Thyroid gland (tissue), 4 donors: ENCODE data around the gene SFXN4.

Source experiments
- POLR2A ChIP-seq, 2 donors: fragments of 450-650 bp; IDR thresholded peaks; one replicate each; pipeline ENCODE4 v1.6.1; 2017; ENCODE audit warnings: antibody characterized with exemption in 2 of 2, mild to moderate bottlenecking in 2 of 2, moderate library complexity in 1 of 2
- TF ChIP-seq, protein P1 (sequence below), 6 experiments: fragments of 200-600 bp in 3 of 6; fragments of 450-650 bp in 3 of 6; sonication (generic) in 3 of 6; IDR thresholded peaks; one replicate each; pipeline ENCODE4 v1.5.1; 2016 to 2019; ENCODE audit warnings: antibody characterized with exemption in 6 of 6, mild to moderate bottlenecking in 2 of 6, inconsistent platforms in 1 of 6, moderate library complexity in 1 of 6

DNA sequence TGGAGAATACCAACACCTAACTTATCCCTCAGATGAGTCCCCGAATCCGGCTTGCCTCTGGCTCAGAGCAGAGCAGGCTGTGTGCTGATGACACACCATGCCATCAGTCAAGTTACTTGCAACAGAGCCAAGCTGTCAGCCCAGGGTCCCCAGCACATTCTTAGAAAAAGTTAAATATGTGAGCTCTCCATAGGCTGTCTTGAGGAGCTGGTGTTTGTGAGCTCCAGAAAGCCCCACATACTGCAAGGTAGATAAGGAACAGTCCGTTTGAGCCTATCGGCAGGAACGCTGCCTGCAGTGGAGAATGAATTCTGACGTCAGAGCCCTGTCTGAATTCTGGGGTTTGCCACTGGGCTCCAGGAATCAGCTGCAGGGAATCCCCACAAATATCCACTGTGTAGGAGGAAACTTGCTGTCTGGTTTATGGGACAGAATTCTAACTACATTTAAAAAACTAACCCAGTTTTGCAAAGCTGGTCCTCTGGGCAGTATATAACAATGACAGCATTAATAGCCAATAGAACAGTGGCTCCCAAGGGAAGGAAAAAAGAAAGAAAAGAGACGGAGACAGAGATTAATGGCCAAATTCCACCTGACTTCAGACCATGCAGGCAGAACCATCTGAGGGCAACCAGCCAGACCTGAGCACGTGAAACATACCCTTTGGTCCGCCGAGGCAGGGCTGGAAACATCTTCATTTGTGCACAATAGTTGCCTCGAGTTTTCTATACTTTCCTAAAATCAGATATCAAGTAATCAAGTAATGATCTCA, 3.6 kb downstream of the SFXN4 start:
- TF ChIP-seq, protein P1, sequence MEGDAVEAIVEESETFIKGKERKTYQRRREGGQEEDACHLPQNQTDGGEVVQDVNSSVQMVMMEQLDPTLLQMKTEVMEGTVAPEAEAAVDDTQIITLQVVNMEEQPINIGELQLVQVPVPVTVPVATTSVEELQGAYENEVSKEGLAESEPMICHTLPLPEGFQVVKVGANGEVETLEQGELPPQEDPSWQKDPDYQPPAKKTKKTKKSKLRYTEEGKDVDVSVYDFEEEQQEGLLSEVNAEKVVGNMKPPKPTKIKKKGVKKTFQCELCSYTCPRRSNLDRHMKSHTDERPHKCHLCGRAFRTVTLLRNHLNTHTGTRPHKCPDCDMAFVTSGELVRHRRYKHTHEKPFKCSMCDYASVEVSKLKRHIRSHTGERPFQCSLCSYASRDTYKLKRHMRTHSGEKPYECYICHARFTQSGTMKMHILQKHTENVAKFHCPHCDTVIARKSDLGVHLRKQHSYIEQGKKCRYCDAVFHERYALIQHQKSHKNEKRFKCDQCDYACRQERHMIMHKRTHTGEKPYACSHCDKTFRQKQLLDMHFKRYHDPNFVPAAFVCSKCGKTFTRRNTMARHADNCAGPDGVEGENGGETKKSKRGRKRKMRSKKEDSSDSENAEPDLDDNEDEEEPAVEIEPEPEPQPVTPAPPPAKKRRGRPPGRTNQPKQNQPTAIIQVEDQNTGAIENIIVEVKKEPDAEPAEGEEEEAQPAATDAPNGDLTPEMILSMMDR (IDR thresholded peaks at IDR 0.05) = no peak
- no peak for TF ChIP-seq POLR2A (IDR thresholded peaks at IDR 0.05)
